GM23248 (cell line): ENCODE data around the gene RPN1.

ENCODE experiments used
- EZH2 ChIP-seq: fragments of 200-600 bp; sonication (generic); IDR thresholded peaks from 2 replicates; pipeline ENCODE4 v1.6.1; 2018; ENCODE audit warnings: antibody characterized with exemption, mild to moderate bottlenecking; ENCODE audit not compliant: insufficient read depth, poor library complexity, severe bottlenecking
- EZH2phosphoT487 ChIP-seq: fragments of 200-600 bp; sonication (generic); IDR thresholded peaks from 2 replicates; pipeline ENCODE4 v1.6.1; 2018; ENCODE audit warnings: antibody characterized with exemption, moderate library complexity, mild to moderate bottlenecking, low read depth; ENCODE audit not compliant: insufficient read depth

DNA sequence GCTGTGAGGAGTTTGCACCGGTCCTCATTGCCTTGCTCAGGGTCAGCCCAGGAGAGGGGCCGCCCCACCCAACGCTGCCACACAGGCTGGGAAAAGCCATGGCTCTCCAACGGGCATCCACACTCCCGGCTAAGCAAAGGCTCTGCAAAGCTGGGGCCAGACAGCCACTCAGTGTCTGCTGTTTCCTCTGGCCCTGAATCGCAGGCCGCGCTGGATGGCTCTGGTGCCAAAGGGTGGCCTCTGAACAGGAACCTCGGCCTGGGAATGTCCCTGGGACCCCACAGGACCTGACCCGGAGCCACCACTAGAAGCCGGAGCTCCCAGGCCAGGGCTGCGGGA lies 42.9 kb downstream of the RPN1 start:
- TF ChIP-seq EZH2phosphoT487 (no peak), EZH2 (no peak)
